H9 (cell line): ENCODE data around the gene FUS. TPM values are rescaled to one million over a fixed set of nuclear protein-coding genes. Genes with fewer than 3 reads are reported as not detected.

ENCODE experiments used
- DNase-seq: peaks from one replicate; pipeline ENCODE4 v3.0.0-alpha.2; 2017
- H2AFZ ChIP-seq: one replicate; pipeline ENCODE4 v1.6.1; 2013; ENCODE audit warnings: mild to moderate bottlenecking, low read length, control low read depth, moderate library complexity
- H2AK5ac ChIP-seq: 2 replicates; pipeline ENCODE4 v1.6.1; 2013; ENCODE audit warnings: low read length, control low read depth, mixed read lengths; ENCODE audit not compliant: insufficient read length
- H2BK120ac ChIP-seq: one replicate; pipeline ENCODE4 v1.6.1; 2013; ENCODE audit warnings: low read depth, mild to moderate bottlenecking, low read length, control low read depth, inconsistent platforms; ENCODE audit not compliant: poor library complexity, severe bottlenecking
- H2BK12ac ChIP-seq: 2 replicates; pipeline ENCODE4 v1.6.1; 2013; ENCODE audit warnings: low read length, control low read depth, mixed read lengths, low read depth; ENCODE audit not compliant: insufficient read length
- H2BK15ac ChIP-seq: 2 replicates; pipeline ENCODE4 v1.6.1; 2013; ENCODE audit warnings: low read depth, low read length, control low read depth
- H2BK20ac ChIP-seq: one replicate; pipeline ENCODE4 v1.6.1; 2013; ENCODE audit warnings: low read depth, mild to moderate bottlenecking, low read length, control low read depth, inconsistent platforms; ENCODE audit not compliant: poor library complexity, severe bottlenecking
- H2BK5ac ChIP-seq: 2 replicates; pipeline ENCODE4 v1.6.1; 2013; ENCODE audit warnings: low read length, control low read depth, mixed read lengths; ENCODE audit not compliant: insufficient read length
- H3K14ac ChIP-seq: 2 replicates; pipeline ENCODE4 v1.6.1; 2013; ENCODE audit warnings: low read length, control low read depth; ENCODE audit not compliant: insufficient read depth
- H3K18ac ChIP-seq: 2 replicates; pipeline ENCODE4 v1.6.1; 2013; ENCODE audit warnings: low read depth, mild to moderate bottlenecking, mixed read lengths, low read length, control low read depth; ENCODE audit not compliant: insufficient read length
- H3K23ac ChIP-seq: 2 replicates; pipeline ENCODE4 v1.6.1; 2013; ENCODE audit warnings: low read length, control low read depth, mixed read lengths, low read depth; ENCODE audit not compliant: insufficient read length
- H3K23me2 ChIP-seq: 2 replicates; pipeline ENCODE4 v1.6.1; 2013; ENCODE audit warnings: low read depth, mild to moderate bottlenecking, mixed read lengths, low read length, control low read depth; ENCODE audit not compliant: insufficient read length, poor library complexity, severe bottlenecking
- H3K27ac ChIP-seq: 2 replicates; pipeline ENCODE4 v1.5.1; 2013; ENCODE audit warnings: low read length, control low read depth, mixed read lengths, low read depth; ENCODE audit not compliant: insufficient read length
- H3K27me3 ChIP-seq: 2 replicates; pipeline ENCODE4 v1.6.1; 2013; ENCODE audit warnings: low read length, control low read depth, inconsistent platforms; ENCODE audit not compliant: insufficient read depth
- H3K4ac ChIP-seq: 2 replicates; pipeline ENCODE4 v1.6.1; 2013; ENCODE audit warnings: low read depth, mild to moderate bottlenecking, control low read depth, inconsistent platforms, low read length, moderate library complexity
- H3K4me1 ChIP-seq: 2 replicates; pipeline ENCODE4 v1.6.1; 2013; ENCODE audit warnings: low read length, control low read depth, inconsistent platforms; ENCODE audit not compliant: insufficient read depth
- H3K4me2 ChIP-seq: 2 replicates; pipeline ENCODE4 v1.6.1; 2013; ENCODE audit warnings: low read length, control low read depth, mixed read lengths; ENCODE audit not compliant: insufficient read length, insufficient read depth
- H3K56ac ChIP-seq: 2 replicates; pipeline ENCODE4 v1.6.1; 2013; ENCODE audit warnings: low read depth, mild to moderate bottlenecking, mixed read lengths, low read length, control low read depth; ENCODE audit not compliant: insufficient read length
- H3K79me1 ChIP-seq: 2 replicates; pipeline ENCODE4 v1.6.1; 2013; ENCODE audit warnings: low read depth, mild to moderate bottlenecking, moderate library complexity, low read length, control low read depth, inconsistent platforms; ENCODE audit not compliant: insufficient read depth, poor library complexity, severe bottlenecking
- H3K79me2 ChIP-seq: 2 replicates; pipeline ENCODE4 v1.6.1; 2013; ENCODE audit warnings: low read length, control low read depth, inconsistent platforms; ENCODE audit not compliant: insufficient read depth
- H3K9ac ChIP-seq: 2 replicates; pipeline ENCODE4 v1.6.1; 2013; ENCODE audit warnings: low read length, control low read depth, mixed read lengths; ENCODE audit not compliant: insufficient read length; ENCODE audit errors: extremely low read depth
- H3K9me3 ChIP-seq: one replicate; pipeline ENCODE4 v1.6.1; 2013; ENCODE audit warnings: low read depth, low read length, inconsistent platforms; ENCODE audit not compliant: control insufficient read depth
- H3T11ph ChIP-seq: one replicate; pipeline ENCODE4 v1.6.1; 2013; ENCODE audit warnings: mild to moderate bottlenecking, low read length, control low read depth, inconsistent platforms
- H4K20me1 ChIP-seq: one replicate; pipeline ENCODE4 v1.6.1; 2013; ENCODE audit not compliant: control insufficient read depth, insufficient read length, insufficient read depth
- H4K5ac ChIP-seq: 2 replicates; pipeline ENCODE4 v1.6.1; 2013; ENCODE audit warnings: low read depth, mild to moderate bottlenecking, mixed read lengths, low read length, control low read depth; ENCODE audit not compliant: insufficient read length
- H4K8ac ChIP-seq: replicated peaks from 2 replicates; pipeline ENCODE4 v1.6.1; 2013; ENCODE audit warnings: low read length, control low read depth, mixed read lengths, low read depth; ENCODE audit not compliant: insufficient read length
- H4K91ac ChIP-seq: 2 replicates; pipeline ENCODE4 v1.6.1; 2013; ENCODE audit warnings: low read depth, mild to moderate bottlenecking, moderate library complexity, mixed read lengths, low read length, control low read depth; ENCODE audit not compliant: insufficient read length
- H3K27ac Mint-ChIP-seq, 3 experiments: 2 replicates in 2 of 3; 3 replicates in 1 of 3; pipeline ENCODE4 v1.8.0; 2020 to 2021; ENCODE audit warnings: mixed read lengths in 3 of 3, mild to moderate bottlenecking in 1 of 3, moderate library complexity in 1 of 3
- H3K27me3 Mint-ChIP-seq: 2 replicates; pipeline ENCODE4 v1.8.0; 2021; ENCODE audit warnings: low read depth, mild to moderate bottlenecking, moderate library complexity, mixed read lengths
- H3K36me3 Mint-ChIP-seq, 3 experiments: 2 replicates in 2 of 3; 3 replicates in 1 of 3; pipeline ENCODE4 v1.8.0; 2020 to 2021; ENCODE audit warnings: low read depth in 3 of 3, mixed read lengths in 3 of 3; ENCODE audit not compliant: insufficient read depth in 1 of 3
- H3K4me1 Mint-ChIP-seq, 2 experiments: 2 replicates each; pipeline ENCODE4 v1.8.0; 2020; ENCODE audit warnings: mixed read lengths in 2 of 2
- H3K4me3 Mint-ChIP-seq, 2 experiments: 2 replicates in 1 of 2; 3 replicates in 1 of 2; pipeline ENCODE4 v1.8.0; 2020 to 2021; ENCODE audit warnings: mild to moderate bottlenecking in 2 of 2, mixed read lengths in 2 of 2, moderate library complexity in 1 of 2
- H3K9me3 Mint-ChIP-seq, 2 experiments: 2 replicates in 1 of 2; 3 replicates in 1 of 2; pipeline ENCODE4 v1.8.0; 2020; ENCODE audit warnings: mild to moderate bottlenecking in 2 of 2, mixed read lengths in 2 of 2, moderate library complexity in 1 of 2
- CTCF ChIP-seq: fragments of 200-600 bp; sonication (generic); conservative IDR thresholded peaks from 3 replicates; pipeline ENCODE4 v1.8.0; 2021; ENCODE audit warnings: antibody characterized with exemption, mild to moderate bottlenecking
- WGBS: extraction: QIAGEN DNeasy Blood & Tissue Kit; methylation state at CpG from one replicate; pipeline ENCODE4 v1.1.7; 2013; ENCODE audit warnings: missing lambda C conversion rate, low lambda C conversion rate, mixed read lengths; ENCODE audit not compliant: insufficient read length; ENCODE audit errors: extremely low coverage; 5-methylcytosine and 5-hydroxymethylcytosine counted together
- total RNA-seq: library from RNA; stranded (reverse); gene quantifications from 2 replicates; pipeline ENCODE4 v1.2.1, GENCODE V29; 2021

FUS gene
- total RNA-seq, 1 experiment from 2014 or later, result 1,034 TPM

GRCh38 chr16:31135535-31136286, 44.2 kb upstream of the FUS start, which contains the start of gene PRSS8:
PRSS8 (minus strand) TSS chr16:31135727; CDS start chr16:31135498, 229 bp downstream.
- H2BK20ac ChIP-seq, result no peak within 1 kb of the TSS
- Mint-ChIP-seq H3K4me3 (peak within 1 kb of the TSS; percentile 81 to 92), H3K36me3 (peaks cover 24 to 30% (median 27%) of the 10 kb centered on the region in 3 experiments), H3K4me1 (peaks cover 54 to 67% of the 10 kb centered on the region in 2 experiments), H3K27me3 (no peaks in the 10 kb centered on the region), H3K27ac (peak within 1 kb of the TSS; percentile 95 to 99 (median 97)), H3K9me3 (no peaks in the 10 kb centered on the region; a peak in 1 of 5 replicates)
- H3K4me2 ChIP-seq, result peak within 1 kb of the TSS; percentile 38
- no peak within 1 kb of the TSS for H2BK5ac ChIP-seq
- H3K56ac ChIP-seq, result no peak within 1 kb of the TSS
- H3K27me3 ChIP-seq, result no peaks in the 10 kb centered on the region
- no peaks in the 10 kb centered on the region for H4K20me1 ChIP-seq
- H3K18ac ChIP-seq, result peak within 1 kb of the TSS; percentile 89
- DNase-seq, result peak; percentile 75
- peaks cover 5% of the 10 kb centered on the region for H3K79me1 ChIP-seq
- no peak within 1 kb of the TSS for H4K5ac ChIP-seq
- no peak within 1 kb of the TSS for H3K27ac ChIP-seq
- no peak for TF ChIP-seq CTCF
- H4K91ac ChIP-seq, result no peak within 1 kb of the TSS
- WGBS, result no CpG with 5 or more reads among the region's 22 CpGs
- no peak within 1 kb of the TSS for H2AFZ ChIP-seq
- H2AK5ac ChIP-seq, result no peak within 1 kb of the TSS
- H3K4me1 ChIP-seq, result peaks cover 15% of the 10 kb centered on the region; the same call in 1 of the 2 replicates
- H2BK15ac ChIP-seq, result no peak within 1 kb of the TSS; the same call in 1 of the 2 replicates
- H3K9me3 ChIP-seq, result no peaks in the 10 kb centered on the region
- no peak within 1 kb of the TSS; the same call in 1 of the 2 replicates for H3K4ac ChIP-seq
- H2BK12ac ChIP-seq, result no peak within 1 kb of the TSS
- H3K23ac ChIP-seq, result no peak within 1 kb of the TSS
- peak within 1 kb of the TSS; percentile 81 for H3K9ac ChIP-seq
- H2BK120ac ChIP-seq, result no peak within 1 kb of the TSS
- peaks cover 4% of the 10 kb centered on the region; the same call in 1 of the 2 replicates for H3K79me2 ChIP-seq
- 0 out of 2 replicates have a peak within 1 kb of the TSS, but pooled peaks have one; percentile 56 for H3K14ac ChIP-seq
- H4K8ac ChIP-seq, result no peak within 1 kb of the TSS
- no peak within 1 kb of the TSS for H3T11ph ChIP-seq
- peaks cover 5% of the 10 kb centered on the region for H3K23me2 ChIP-seq
